ENCODE results near the gene OFD1. TPM values are rescaled to one million over a fixed set of nuclear protein-coding genes. Genes with fewer than 3 reads are reported as not detected.

Gene OFD1
- total RNA-seq, 1 donor from 2014 or later = 40.7 TPM

DNA sequence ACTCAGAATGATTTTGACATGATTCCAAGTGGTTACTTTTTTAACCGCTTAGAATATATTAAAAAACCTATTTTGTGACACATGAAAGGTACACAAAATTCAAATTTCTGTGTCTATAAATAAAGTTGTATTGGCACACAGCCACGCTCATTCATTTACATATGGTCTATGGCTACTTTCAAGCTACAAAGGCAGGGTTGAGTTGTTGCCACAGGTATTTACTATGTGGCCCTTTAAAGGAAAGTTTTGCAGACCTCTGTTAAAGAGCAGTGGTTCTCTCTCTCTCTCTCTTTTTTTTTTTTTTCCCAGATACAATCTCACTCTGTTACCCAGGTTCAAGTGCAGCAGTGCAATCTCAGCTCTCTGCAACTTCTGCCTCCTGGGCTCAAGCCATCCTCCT, 59.3 kb downstream of the OFD1 start:
- DNase-seq (ENCODE audit: low spot score) = no peak

- DNase-seq (ENCODE audit: low spot score) = no peak
These were observed 59.9 kb downstream of the OFD1 start for GRCh38 chrX:13794417-13794816.

DNA sequence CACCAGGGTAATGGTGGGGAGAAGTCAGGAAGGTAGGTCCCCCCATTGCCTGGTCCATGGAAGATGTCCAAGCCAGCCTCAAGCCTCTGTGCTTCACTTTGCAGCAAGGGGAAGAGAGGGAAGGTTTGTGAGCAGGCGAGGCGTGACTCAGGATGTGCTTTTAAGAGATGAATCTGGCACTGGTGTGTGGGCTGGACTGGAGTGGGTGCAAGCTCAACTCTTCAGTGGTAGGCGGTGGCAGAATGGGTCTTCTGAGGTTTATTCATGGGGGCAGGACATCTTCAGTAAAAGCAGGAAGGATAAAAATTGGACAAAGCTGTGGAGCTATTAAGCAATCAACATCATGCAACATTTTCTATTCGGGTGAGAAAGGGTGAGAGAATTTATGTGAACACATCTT, 63.0 kb downstream of the OFD1 start:
- DNase-seq (ENCODE audit: low spot score) = no peak

GRCh38 chrX:13798184-13798583, 63.6 kb downstream of the OFD1 start:
- DNase-seq (ENCODE audit: low spot score) = no peak

- no peak for DNase-seq (ENCODE audit: low spot score)
These were observed 68.6 kb downstream of the OFD1 start for GRCh38 chrX:13803116-13803515.

DNA sequence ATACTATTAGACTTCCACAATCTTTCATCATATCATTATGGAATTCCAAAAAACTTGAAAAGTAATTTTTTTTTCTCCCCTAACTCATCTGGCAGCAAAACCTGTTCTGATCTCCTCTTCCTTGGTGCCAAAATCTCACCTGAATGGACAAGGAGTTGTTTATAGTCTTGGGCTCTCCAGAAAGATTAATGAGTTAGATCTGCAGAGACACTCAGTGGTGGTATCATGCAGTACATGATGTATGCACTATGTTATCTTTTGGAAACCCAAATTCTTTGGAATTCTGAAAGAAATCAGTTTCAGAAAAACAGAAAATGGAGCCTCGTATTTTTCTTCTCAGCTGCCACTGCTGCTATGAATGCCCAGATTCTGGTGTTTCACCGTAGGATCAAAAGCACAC, 70.7 kb downstream of the OFD1 start:
- DNase-seq (ENCODE audit: low spot score) = no peak

GRCh38 chrX:13808293-13808692, 73.7 kb downstream of the OFD1 start:
- no peak for DNase-seq (ENCODE audit: low spot score)

DNA sequence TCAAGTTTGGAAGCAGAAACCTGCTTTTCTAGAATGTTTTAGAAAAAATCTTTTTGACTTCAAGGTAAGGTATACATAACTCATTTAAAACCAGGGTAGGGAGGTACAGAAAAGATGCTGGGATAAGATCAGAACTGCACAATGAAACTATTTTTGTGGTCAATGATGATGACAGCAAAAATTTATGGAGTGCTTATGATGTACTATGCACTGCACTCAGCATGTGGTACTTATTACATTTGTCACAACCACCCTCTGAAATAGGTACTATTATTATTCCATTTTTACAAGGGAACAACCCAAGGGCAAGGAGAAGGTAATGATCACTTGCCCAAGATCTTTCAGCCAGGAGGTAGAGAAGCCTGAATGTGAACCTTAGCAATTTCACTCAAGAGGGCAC, 74.3 kb downstream of the OFD1 start:
- DNase-seq (ENCODE audit: low spot score) = no peak

DNA sequence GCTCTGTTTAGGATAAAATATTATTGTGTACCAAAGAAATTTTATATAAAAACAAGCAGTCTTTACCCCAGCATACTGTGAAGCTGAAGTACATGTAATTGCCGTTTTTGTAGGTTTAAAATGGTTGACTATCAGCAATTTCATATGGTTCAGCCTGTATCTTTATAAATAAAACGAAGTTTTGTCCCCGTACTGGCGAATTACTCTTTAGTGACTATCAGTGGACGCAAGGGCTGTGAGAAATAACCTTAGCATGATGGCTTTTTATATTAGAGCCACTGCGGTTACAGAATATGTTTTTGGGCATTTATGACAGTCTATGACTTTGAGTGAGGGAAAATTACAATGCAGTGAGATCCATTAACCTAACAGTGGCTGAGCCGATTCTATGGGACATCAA, 81.1 kb downstream of the OFD1 start:
- no peak for DNase-seq (ENCODE audit: low spot score)

DNA sequence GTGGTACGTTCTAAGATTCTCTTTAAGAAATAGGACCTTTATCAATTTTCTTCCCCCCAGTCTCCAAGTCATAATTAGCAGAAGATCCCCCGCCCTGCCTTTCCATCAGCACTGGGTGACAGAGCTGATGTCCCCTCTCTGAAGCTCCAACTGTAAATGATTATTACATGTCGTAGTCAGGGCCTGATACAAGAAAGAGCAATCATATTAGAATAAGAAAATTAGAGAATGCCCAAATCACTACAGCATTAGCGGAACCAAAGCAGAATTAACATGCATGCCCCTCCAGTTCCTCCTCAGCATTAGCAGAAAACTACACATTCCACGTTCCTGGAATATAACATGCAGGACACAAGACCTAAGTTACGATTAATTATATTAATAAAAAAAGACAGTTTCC, 81.6 kb downstream of the OFD1 start:
- DNase-seq (ENCODE audit: low spot score) = no peak

DNA sequence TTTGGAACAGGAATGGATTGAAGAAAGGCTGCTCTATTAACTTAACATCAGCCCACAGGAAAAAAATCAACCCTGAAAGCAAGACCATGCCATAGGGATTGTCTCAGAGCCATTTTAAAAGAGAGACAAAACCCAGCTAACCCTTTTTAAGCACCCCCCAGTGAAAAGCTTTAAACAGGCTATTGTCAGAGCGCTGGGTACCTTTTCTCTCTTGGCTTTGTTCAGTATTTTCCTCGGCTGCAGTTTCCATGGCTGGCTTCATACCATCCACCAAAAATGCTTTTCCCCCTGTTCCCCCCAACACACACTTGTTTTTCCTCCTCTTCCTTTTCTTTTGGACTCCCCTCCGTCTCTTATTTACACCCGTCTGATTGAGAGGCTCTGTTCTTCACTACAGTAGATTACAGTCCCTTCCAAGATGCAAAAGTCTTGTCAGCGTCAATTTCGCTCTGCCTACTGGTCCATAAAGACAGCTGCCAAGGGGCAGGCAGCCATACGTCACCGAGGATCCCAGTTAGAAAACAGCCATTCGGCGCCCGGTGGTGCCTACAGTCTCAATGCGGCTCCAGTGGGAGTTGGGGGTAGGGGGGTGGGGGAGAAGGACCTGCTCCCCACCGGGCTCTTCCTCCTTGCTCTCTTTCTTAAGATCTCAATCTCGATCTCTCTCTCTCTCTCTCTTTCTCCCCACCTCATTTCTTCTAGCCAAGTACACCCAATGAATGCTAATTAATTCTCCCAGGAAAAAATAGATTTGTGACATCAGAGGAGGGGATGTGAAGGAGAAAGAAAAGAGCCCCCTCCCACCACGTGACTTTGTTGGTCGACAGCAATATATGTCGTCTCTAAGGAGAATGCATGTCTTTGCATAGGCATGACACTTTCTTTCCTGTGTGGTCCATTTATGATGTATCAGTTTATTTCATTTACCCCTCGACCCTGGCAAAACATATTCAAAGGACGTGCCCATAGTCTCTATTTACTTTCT, 82.4 kb downstream of the OFD1 start, which contains the start of gene GPM6B:
Gene GPM6B (minus strand): TSS at position 451 of the 985 bp plus-strand sequence. CDS start 189 bp downstream, at position 262.
- DNase-seq (ENCODE audit: low spot score) = no peak

Other genes with a start within 250 kb of the OFD1 start
- 0.78 TPM for gene EGFL6, start 165.1 kb upstream of the OFD1 start, total RNA-seq
- 3.4 TPM for gene TCEANC, start 81.6 kb upstream of the OFD1 start, total RNA-seq
- gene RAB9A, start 45.6 kb upstream of the OFD1 start, total RNA-seq = 25.1 TPM
- gene TRAPPC2, start 128 bp upstream of the OFD1 start, total RNA-seq = 17.4 TPM
- 15.9 TPM for gene GPM6B, start 82.3 kb downstream of the OFD1 start, total RNA-seq